Dendritic cell treated with granulocyte-macrophage colony-stimulating factor and Interleukin-4, amounts not matched to agents 40 ng/mL and 50 ng/mL, for 4 days (primary cell): Measurements from ENCODE around the gene SLU7.
A peak's percentile ranks its signal among the peaks of the same experiment; 100 is the strongest.

Experiments
- H3K27ac Mint-ChIP-seq: one replicate; pipeline ENCODE4 v1.8.0; 2022; ENCODE audit warnings: mild to moderate bottlenecking, mixed read lengths
- H3K27me3 Mint-ChIP-seq: one replicate; pipeline ENCODE4 v1.8.0; 2022; ENCODE audit warnings: mild to moderate bottlenecking, mixed read lengths
- H3K36me3 Mint-ChIP-seq: one replicate; pipeline ENCODE4 v1.8.0; 2022; ENCODE audit warnings: low read depth, mixed read lengths
- H3K4me1 Mint-ChIP-seq: one replicate; pipeline ENCODE4 v1.8.0; 2022; ENCODE audit warnings: low read depth, mixed read lengths
- H3K4me3 Mint-ChIP-seq: one replicate; pipeline ENCODE4 v1.8.0; 2022; ENCODE audit warnings: mild to moderate bottlenecking, moderate library complexity, mixed read lengths
- H3K9me3 Mint-ChIP-seq: one replicate; pipeline ENCODE4 v1.8.0; 2022; ENCODE audit warnings: mixed read lengths
- intact Hi-C: fragments of 100-400 bp; cut with micrococcal nuclease; formaldehyde crosslinking; loops from one replicate; pipeline ENCODE4 v1.15.0; 2022

SLU7 gene

GRCh38 chr5:160379511-160379910, 39.4 kb downstream of the SLU7 start:
- no peak overlapping the region for H3K4me3 Mint-ChIP-seq
- peaks cover 13% of the 10 kb centered on the region for H3K27me3 Mint-ChIP-seq
- no peaks in the 10 kb centered on the region for H3K4me1 Mint-ChIP-seq
- intact Hi-C loops, result no loop called here
- no peaks in the 10 kb centered on the region for H3K9me3 Mint-ChIP-seq
- peak overlapping the region; percentile 17 for H3K27ac Mint-ChIP-seq
- H3K36me3 Mint-ChIP-seq, result no peaks in the 10 kb centered on the region

GRCh38 chr5:160378330-160378729, 40.6 kb downstream of the SLU7 start:
- Mint-ChIP-seq H3K4me1 (no peaks in the 10 kb centered on the region), H3K27ac (no peak overlapping the region), H3K9me3 (no peaks in the 10 kb centered on the region), H3K36me3 (no peaks in the 10 kb centered on the region), H3K4me3 (no peak overlapping the region), H3K27me3 (peaks cover 25% of the 10 kb centered on the region)
- intact Hi-C loops, result no loop called here

- no peaks in the 10 kb centered on the region for H3K4me1 Mint-ChIP-seq
- H3K36me3 Mint-ChIP-seq, result no peaks in the 10 kb centered on the region
- intact Hi-C loops, result no loop called here
- no peaks in the 10 kb centered on the region for H3K9me3 Mint-ChIP-seq
- H3K4me3 Mint-ChIP-seq, result no peak overlapping the region
- H3K27me3 Mint-ChIP-seq, result peaks cover 32% of the 10 kb centered on the region
- no peak overlapping the region for H3K27ac Mint-ChIP-seq
Observed at GRCh38 chr5:160377651-160378050, 41.2 kb downstream of the SLU7 start.

- Mint-ChIP-seq H3K9me3 (no peaks in the 10 kb centered on the region), H3K4me1 (no peaks in the 10 kb centered on the region), H3K36me3 (no peaks in the 10 kb centered on the region), H3K27ac (no peak overlapping the region), H3K27me3 (peaks cover 38% of the 10 kb centered on the region), H3K4me3 (no peak overlapping the region)
- intact Hi-C loops, result no loop called here
Observed at GRCh38 chr5:160376416-160376815, 42.5 kb downstream of the SLU7 start.

GRCh38 chr5:160375701-160376100, 43.2 kb downstream of the SLU7 start:
- no peaks in the 10 kb centered on the region for H3K36me3 Mint-ChIP-seq
- H3K27ac Mint-ChIP-seq, result no peak overlapping the region
- H3K9me3 Mint-ChIP-seq, result no peaks in the 10 kb centered on the region
- H3K27me3 Mint-ChIP-seq, result peaks cover 44% of the 10 kb centered on the region
- H3K4me1 Mint-ChIP-seq, result peaks cover 2% of the 10 kb centered on the region
- intact Hi-C loops, result no loop called here
- no peak overlapping the region for H3K4me3 Mint-ChIP-seq

GRCh38 chr5:160375166-160375565, 43.7 kb downstream of the SLU7 start:
- peaks cover 5% of the 10 kb centered on the region for H3K4me1 Mint-ChIP-seq
- no peak overlapping the region for H3K4me3 Mint-ChIP-seq
- peaks cover 49% of the 10 kb centered on the region for H3K27me3 Mint-ChIP-seq
- intact Hi-C loops, result no loop called here
- H3K27ac Mint-ChIP-seq, result no peak overlapping the region
- no peaks in the 10 kb centered on the region for H3K9me3 Mint-ChIP-seq
- H3K36me3 Mint-ChIP-seq, result no peaks in the 10 kb centered on the region

- H3K4me3 Mint-ChIP-seq, result no peak overlapping the region
- intact Hi-C loops, result no loop called here
- no peak overlapping the region for H3K27ac Mint-ChIP-seq
- H3K36me3 Mint-ChIP-seq, result no peaks in the 10 kb centered on the region
- H3K27me3 Mint-ChIP-seq, result peaks cover 63% of the 10 kb centered on the region
- H3K4me1 Mint-ChIP-seq, result peaks cover 11% of the 10 kb centered on the region
- H3K9me3 Mint-ChIP-seq, result no peaks in the 10 kb centered on the region
Observed at GRCh38 chr5:160371294-160371693, 47.6 kb downstream of the SLU7 start.

GRCh38 chr5:160370713-160371034, 48.2 kb downstream of the SLU7 start:
- peaks cover 63% of the 10 kb centered on the region for H3K27me3 Mint-ChIP-seq
- intact Hi-C loops, result no loop called here
- no peak overlapping the region for H3K27ac Mint-ChIP-seq
- H3K9me3 Mint-ChIP-seq, result no peaks in the 10 kb centered on the region
- H3K4me1 Mint-ChIP-seq, result peaks cover 11% of the 10 kb centered on the region
- H3K4me3 Mint-ChIP-seq, result peak overlapping the region; percentile 74
- H3K36me3 Mint-ChIP-seq, result no peaks in the 10 kb centered on the region

GRCh38 chr5:160369990-160370712, 48.7 kb downstream of the SLU7 start, which contains the start of gene C1QTNF2:
Gene C1QTNF2, minus strand, starts transcription at chr5:160370626. Its CDS starts 15,615 bp downstream, at chr5:160355011.
- no peak within 1 kb of the TSS for H3K27ac Mint-ChIP-seq
- intact Hi-C loops, result no loop called here
- H3K4me1 Mint-ChIP-seq, result peaks cover 11% of the 10 kb centered on the region
- peaks cover 61% of the 10 kb centered on the region for H3K27me3 Mint-ChIP-seq
- H3K4me3 Mint-ChIP-seq, result peak within 1 kb of the TSS; percentile 74
- H3K36me3 Mint-ChIP-seq, result no peaks in the 10 kb centered on the region
- H3K9me3 Mint-ChIP-seq, result no peaks in the 10 kb centered on the region

GRCh38 chr5:160367885-160368284, 51.0 kb downstream of the SLU7 start:
- Mint-ChIP-seq H3K36me3 (no peaks in the 10 kb centered on the region), H3K9me3 (no peaks in the 10 kb centered on the region), H3K27me3 (peaks cover 39% of the 10 kb centered on the region), H3K4me3 (no peak overlapping the region), H3K4me1 (peaks cover 11% of the 10 kb centered on the region), H3K27ac (no peak overlapping the region)
- intact Hi-C loops, result no loop called here

GRCh38 chr5:160367261-160367660, 51.6 kb downstream of the SLU7 start:
- peaks cover 11% of the 10 kb centered on the region for H3K4me1 Mint-ChIP-seq
- peaks cover 33% of the 10 kb centered on the region for H3K27me3 Mint-ChIP-seq
- no peak overlapping the region for H3K4me3 Mint-ChIP-seq
- no peaks in the 10 kb centered on the region for H3K9me3 Mint-ChIP-seq
- no peaks in the 10 kb centered on the region for H3K36me3 Mint-ChIP-seq
- intact Hi-C loops, result no loop called here
- no peak overlapping the region for H3K27ac Mint-ChIP-seq

GRCh38 chr5:160366230-160366629, 52.7 kb downstream of the SLU7 start:
- peaks cover 29% of the 10 kb centered on the region for H3K27me3 Mint-ChIP-seq
- intact Hi-C loops, result no loop called here
- H3K4me3 Mint-ChIP-seq, result no peak overlapping the region
- H3K9me3 Mint-ChIP-seq, result no peaks in the 10 kb centered on the region
- no peaks in the 10 kb centered on the region for H3K36me3 Mint-ChIP-seq
- H3K4me1 Mint-ChIP-seq, result peaks cover 11% of the 10 kb centered on the region
- H3K27ac Mint-ChIP-seq, result no peak overlapping the region

GRCh38 chr5:160363660-160364395, 55.1 kb downstream of the SLU7 start:
- Mint-ChIP-seq H3K36me3 (no peaks in the 10 kb centered on the region), H3K27me3 (peaks cover 6% of the 10 kb centered on the region), H3K4me1 (peaks cover 5% of the 10 kb centered on the region), H3K9me3 (no peaks in the 10 kb centered on the region), H3K27ac (no peak overlapping the region), H3K4me3 (no peak overlapping the region)
- intact Hi-C loops, result no loop called here

- Mint-ChIP-seq H3K4me3 (no peak overlapping the region), H3K36me3 (no peaks in the 10 kb centered on the region), H3K4me1 (peaks cover 5% of the 10 kb centered on the region), H3K27me3 (peaks cover 2% of the 10 kb centered on the region), H3K9me3 (no peaks in the 10 kb centered on the region), H3K27ac (no peak overlapping the region)
- intact Hi-C loops, result no loop called here
Observed at GRCh38 chr5:160363211-160363610, 55.7 kb downstream of the SLU7 start.
